Left cardiac atrium (tissue), 2 donors: ENCODE results near the gene SRPK3. TPM values are rescaled to one million over a fixed set of nuclear protein-coding genes. Genes with fewer than 3 reads are reported as not detected.

Experiments used
- total RNA-seq, 2 donors: library from RNA; stranded (reverse); fragmentation: NEBNext Ultra II Directional; extraction: Animal tissue kit (Norgen Biotek cat#: 25700); gene quantifications; one replicate each; pipeline ENCODE4 v1.2.1, GENCODE V29; 2021
- donor health status: DM: no; HTN: yes; CAD: no; lungs with severe emphysema.
- donor health status: DM: yes; HTN: yes; CAD: no.

SRPK3 gene
- total RNA-seq, 2 donors from 2014 or later, result 24.1 to 25.8 TPM

Other genes starting within 250 kb of the SRPK3 start
- 10 to 100 TPM; 31.4 to 31.8 TPM for gene CCNQ, start 181.9 kb upstream of the SRPK3 start, total RNA-seq
- gene DUSP9, start 133.8 kb upstream of the SRPK3 start, total RNA-seq, result not detected
- 10 to 100 TPM in 1 of 2 donors, 1 to 10 TPM in 1; 9.7 to 14.6 TPM for gene PNCK, start 107.2 kb upstream of the SRPK3 start, total RNA-seq
- gene SLC6A8, start 93.1 kb upstream of the SRPK3 start, total RNA-seq, result 100 to 1,000 TPM; 107 to 134 TPM
- 100 to 1,000 TPM; 123 to 159 TPM for gene BCAP31, start 56.7 kb upstream of the SRPK3 start, total RNA-seq
- 10 to 100 TPM; 11.5 to 15.0 TPM for gene ABCD1, start 56.2 kb upstream of the SRPK3 start, total RNA-seq
- gene PLXNB3, start 16.8 kb upstream of the SRPK3 start, total RNA-seq, result 1 to 10 TPM; 5.9 to 7.1 TPM
- gene IDH3G, start 13.3 kb downstream of the SRPK3 start, total RNA-seq, result 10 to 100 TPM; 56.4 to 68.4 TPM
- 100 to 1,000 TPM; 180 to 183 TPM for gene SSR4, start 13.6 kb downstream of the SRPK3 start, total RNA-seq
- 1 to 10 TPM; 4.0 to 4.3 TPM for gene PDZD4, start 49.5 kb downstream of the SRPK3 start, total RNA-seq
- 1 to 10 TPM; 4.3 to 9.2 TPM for gene L1CAM, start 105.1 kb downstream of the SRPK3 start, total RNA-seq
- 1 to 10 TPM; 3.7 to 3.8 TPM for gene AVPR2, start 123.6 kb downstream of the SRPK3 start, total RNA-seq
- gene ARHGAP4, start 145.2 kb downstream of the SRPK3 start, total RNA-seq, result 10 to 100 TPM; 19.3 to 20.4 TPM
- gene NAA10, start 154.0 kb downstream of the SRPK3 start, total RNA-seq, result 10 to 100 TPM; 67.4 to 81.4 TPM
- 10 to 100 TPM; 14.7 to 14.8 TPM for gene RENBP, start 163.6 kb downstream of the SRPK3 start, total RNA-seq
- 10 to 100 TPM; 30.4 to 35.7 TPM for gene HCFC1, start 190.8 kb downstream of the SRPK3 start, total RNA-seq
- gene TMEM187, start 191.7 kb downstream of the SRPK3 start, total RNA-seq, result 1 to 10 TPM; 7.7 to 9.2 TPM
- gene IRAK1, start 238.9 kb downstream of the SRPK3 start, total RNA-seq, result 10 to 100 TPM; 47.2 to 58.6 TPM